HG03045 (cell line): ENCODE data around the gene PSMB8.

Experiments
- ATAC-seq: cut with Tn5 transposase; IDR thresholded peaks from one replicate; pipeline ENCODE4 v1.9.1; 2021; ENCODE audit warnings: mild to moderate bottlenecking, moderate library complexity; ENCODE audit not compliant: unreplicated experiment

PSMB8 gene

GRCh38 chr6:32857156-32857891 is 13.5 kb upstream of the PSMB8 start:
- ATAC-seq, result no peak

- ATAC-seq, result no peak
Measured at GRCh38 chr6:32855467-32856174, 11.8 kb upstream of the PSMB8 start.

- ATAC-seq, result peak; percentile 15
Measured at GRCh38 chr6:32854376-32855178, 10.7 kb upstream of the PSMB8 start.

GRCh38 chr6:32853541-32854375 is 9.9 kb upstream of the PSMB8 start, which contains the start of the genes PSMB9 and TAP1:
Gene PSMB9, plus strand, starts transcription at chr6:32854192. Its CDS starts 38 bp downstream, at chr6:32854230.
Gene TAP1, minus strand, starts transcription at chr6:32853704. Its CDS starts 68 bp downstream, at chr6:32853636.
- ATAC-seq, result peak; percentile 79

GRCh38 chr6:32852844-32853540 is 9.1 kb upstream of the PSMB8 start:
- ATAC-seq, result peak; percentile 28

- no peak for ATAC-seq
Measured at GRCh38 chr6:32852018-32852843, 8.4 kb upstream of the PSMB8 start.

GRCh38 chr6:32851025-32851424 is 7.2 kb upstream of the PSMB8 start:
- ATAC-seq, result no peak

GRCh38 chr6:32849126-32849525 is 5.3 kb upstream of the PSMB8 start:
- no peak for ATAC-seq

- ATAC-seq, result no peak
Measured at GRCh38 chr6:32847795-32848194, 3.9 kb upstream of the PSMB8 start.

- ATAC-seq, result no peak
Measured at GRCh38 chr6:32847004-32847403, 3.2 kb upstream of the PSMB8 start.

- ATAC-seq, result no peak
Measured at GRCh38 chr6:32845384-32845884, 1.6 kb upstream of the PSMB8 start.

- ATAC-seq, result no peak
Measured at GRCh38 chr6:32844839-32845383, 1.1 kb upstream of the PSMB8 start.

- no peak for ATAC-seq
Measured at GRCh38 chr6:32843331-32843978, 392 bp downstream of the PSMB8 start.

- ATAC-seq, result no peak
Measured at GRCh38 chr6:32842690-32843089, 1.2 kb downstream of the PSMB8 start.

GRCh38 chr6:32842021-32842650 is 1.7 kb downstream of the PSMB8 start:
- ATAC-seq, result no peak

- no peak for ATAC-seq
Measured at GRCh38 chr6:32840604-32841246, 3.1 kb downstream of the PSMB8 start.

GRCh38 chr6:32839356-32839755 is 4.5 kb downstream of the PSMB8 start:
- no peak for ATAC-seq
